Stimulated activated CD8-positive, alpha-beta memory T cell treated with anti-CD3 and anti-CD28 coated beads, Interleukin-7, amount 100 ng/mL, for 48 hours (primary cell): ENCODE results near the gene TFEB.

Experiments used
- DNase-seq, 2 donors: peaks; one replicate each; pipeline ENCODE4 v3.0.0-alpha.2; 2020; ENCODE audit warnings: low read depth in 1 of 2; ENCODE audit errors: extremely low read depth in 1 of 2

TFEB gene

GRCh38 chr6:41735427-41736185, at the start of gene TFEB:
Gene TFEB (minus strand): TSS chr6:41735608. CDS start chr6:41691213, 44,395 bp downstream.
- peak; percentile 83 to 86 for DNase-seq

- DNase-seq: no peak
Measured at GRCh38 chr6:41784581-41785171, 49.3 kb upstream of the TFEB start.

GRCh38 chr6:41783106-41783780, 47.8 kb upstream of the TFEB start:
- DNase-seq: no peak

GRCh38 chr6:41781366-41781730, 45.9 kb upstream of the TFEB start:
- DNase-seq: no peak

GRCh38 chr6:41780551-41781365, 45.4 kb upstream of the TFEB start, which contains the start of gene PRICKLE4:
Gene PRICKLE4 (plus strand): TSS chr6:41780782. CDS start chr6:41783474, 2,692 bp downstream.
- no peak for DNase-seq

GRCh38 chr6:41779788-41780550, 44.6 kb upstream of the TFEB start, which contains the start of gene FRS3:
Gene FRS3 (minus strand): TSS chr6:41779900. CDS start chr6:41776987, 2,913 bp downstream.
- DNase-seq: peak; percentile 97 to 98

- no peak for DNase-seq
Measured at GRCh38 chr6:41779336-41779735, 43.9 kb upstream of the TFEB start.

- DNase-seq: no peak
Measured at GRCh38 chr6:41778895-41779294, 43.5 kb upstream of the TFEB start.

- DNase-seq: no peak
Measured at GRCh38 chr6:41777551-41778285, 42.3 kb upstream of the TFEB start.

GRCh38 chr6:41775293-41775882, 40.0 kb upstream of the TFEB start:
- DNase-seq: no peak

- no peak for DNase-seq
Measured at GRCh38 chr6:41774841-41775240, 39.4 kb upstream of the TFEB start.

- DNase-seq: no peak
Measured at GRCh38 chr6:41771058-41771983, 35.9 kb upstream of the TFEB start.

GRCh38 chr6:41770381-41771057, 35.1 kb upstream of the TFEB start:
- DNase-seq: no peak

GRCh38 chr6:41769376-41769775, 34.0 kb upstream of the TFEB start:
- DNase-seq: no peak

- no peak for DNase-seq
Measured at GRCh38 chr6:41768545-41769308, 33.3 kb upstream of the TFEB start.

GRCh38 chr6:41767112-41767833, 31.9 kb upstream of the TFEB start:
- no peak for DNase-seq
